Hepatocyte (in vitro differentiated cells): Measurements from ENCODE around the gene CHIC1.

Source experiments
- CTCF ChIP-seq: fragments of 200-600 bp; sonication (generic); IDR thresholded peaks from 2 replicates; pipeline ENCODE4 v1.5.1; 2016; ENCODE audit warnings: antibody characterized with exemption, mild to moderate bottlenecking; ENCODE audit not compliant: poor library complexity
- EZH2 ChIP-seq: fragments of 200-600 bp; sonication (generic); IDR thresholded peaks from 2 replicates; pipeline ENCODE4 v1.6.1; 2016; ENCODE audit warnings: antibody characterized with exemption, mild to moderate bottlenecking, borderline replicate concordance

DNA sequence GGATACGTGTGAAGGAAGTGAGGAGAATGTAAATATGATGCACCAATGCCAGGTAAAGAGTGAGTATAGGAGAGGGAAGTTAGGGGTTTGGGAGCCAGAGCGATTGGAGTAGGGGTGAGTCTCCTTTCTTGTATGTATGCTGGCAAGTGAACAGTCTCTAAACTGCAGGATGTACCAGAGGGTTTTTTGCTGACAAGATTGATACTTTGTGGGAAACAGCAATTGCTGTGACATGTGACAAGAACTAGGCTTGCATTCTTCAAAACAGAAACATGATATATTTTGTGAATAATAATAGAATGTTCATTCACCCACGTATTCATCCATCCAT is 706 bp downstream of the CHIC1 start:
- no peak for TF ChIP-seq CTCF
- no peak for TF ChIP-seq EZH2
